ENCODE data around the gene ENTR1. TPM values are rescaled to one million over a fixed set of nuclear protein-coding genes. Genes with fewer than 3 reads are reported as not detected.

Gene ENTR1
- polyA plus RNA-seq, 4 donors: 22.7 to 46.4 (median 31.8) TPM

GRCh38 chr9:136364942-136365774, 45.3 kb downstream of the ENTR1 start:
- H3K9me3 ChIP-seq (ENCODE audit: control insufficient read depth in 2 of 2, insufficient read depth in 1 of 2, low read depth in 1 of 2, low read length in 1 of 2): peaks cover 0 to 2% of the 10 kb centered on the region in 2 donors
- DNase-seq (no peak), FAIRE-seq (no peak)
- peaks cover 0 to 32% (median 0%) of the 10 kb centered on the region in 3 donors for H3K4me1 ChIP-seq (ENCODE audit: control insufficient read depth in 3 of 3, insufficient read depth in 2 of 3, low read depth in 1 of 3, low read length in 2 of 3)
- peaks cover 0 to 12% (median 0%) of the 10 kb centered on the region in 3 donors for H3K27me3 ChIP-seq (ENCODE audit: control insufficient read depth in 3 of 3, insufficient read depth in 3 of 3, low read length in 3 of 3)
- H3K4me3 ChIP-seq (ENCODE audit: low read depth in 1 of 3, low read length in 3 of 3): no peak overlapping the region
- 67 to 78% (median 70%) methylated on average over 27 to 31 of the region's 31 CpGs for WGBS, 3 donors
- no peak overlapping the region for H3K27ac ChIP-seq (ENCODE audit: low read depth in 1 of 3, low read length in 2 of 3)
- peaks cover 0 to 24% (median 0%) of the 10 kb centered on the region in 3 donors for H3K36me3 ChIP-seq (ENCODE audit: control insufficient read depth in 3 of 3, insufficient read depth in 2 of 3, low read depth in 1 of 3, low read length in 3 of 3)

GRCh38 chr9:136363949-136364748, 46.3 kb downstream of the ENTR1 start:
- Histone ChIP-seq H3K27ac (ENCODE audit: low read depth in 1 of 3, low read length in 2 of 3) (no peak overlapping the region), H3K9me3 (ENCODE audit: control insufficient read depth in 2 of 2, insufficient read depth in 1 of 2, low read depth in 1 of 2, low read length in 1 of 2) (peaks cover 0 to 2% of the 10 kb centered on the region in 2 donors), H3K36me3 (ENCODE audit: control insufficient read depth in 3 of 3, insufficient read depth in 2 of 3, low read depth in 1 of 3, low read length in 3 of 3) (peaks cover 0 to 33% (median 0%) of the 10 kb centered on the region in 3 donors), H3K4me3 (ENCODE audit: low read depth in 1 of 3, low read length in 3 of 3) (no peak overlapping the region), H3K27me3 (ENCODE audit: control insufficient read depth in 3 of 3, insufficient read depth in 3 of 3, low read length in 3 of 3) (peaks cover 0 to 12% (median 0%) of the 10 kb centered on the region in 3 donors), H3K4me1 (ENCODE audit: control insufficient read depth in 3 of 3, insufficient read depth in 2 of 3, low read depth in 1 of 3, low read length in 2 of 3) (peaks cover 0 to 32% (median 0%) of the 10 kb centered on the region in 3 donors)
- DNase-seq (no peak), FAIRE-seq (no peak)
- WGBS, 3 donors: 40 to 41% (median 41%) methylated on average over 49 to 54 of the region's 54 CpGs

- WGBS, 3 donors: 1% methylated on average over 56 to 97 of the region's 97 CpGs
- FAIRE-seq (no peak), DNase-seq (peak; percentile 96)
- H3K27me3 ChIP-seq (ENCODE audit: control insufficient read depth in 3 of 3, insufficient read depth in 3 of 3, low read length in 3 of 3): peaks cover 0 to 12% (median 0%) of the 10 kb centered on the region in 3 donors
- peaks cover 0 to 32% (median 0%) of the 10 kb centered on the region in 3 donors for H3K4me1 ChIP-seq (ENCODE audit: control insufficient read depth in 3 of 3, insufficient read depth in 2 of 3, low read depth in 1 of 3, low read length in 2 of 3)
- H3K9me3 ChIP-seq (ENCODE audit: control insufficient read depth in 2 of 2, insufficient read depth in 1 of 2, low read depth in 1 of 2, low read length in 1 of 2): peaks cover 0 to 2% of the 10 kb centered on the region in 2 donors
- H3K36me3 ChIP-seq (ENCODE audit: control insufficient read depth in 3 of 3, insufficient read depth in 2 of 3, low read depth in 1 of 3, low read length in 3 of 3): peaks cover 0 to 41% (median 0%) of the 10 kb centered on the region in 3 donors
- H3K4me3 ChIP-seq (ENCODE audit: low read depth in 1 of 3, low read length in 3 of 3): peak within 1 kb of the TSS; percentile 67 to 94 (median 90)
- H3K27ac ChIP-seq (ENCODE audit: low read depth in 1 of 3, low read length in 2 of 3): peak within 1 kb of the TSS; percentile 81 to 96 (median 88)
Measured at GRCh38 chr9:136363106-136363948, 47.1 kb downstream of the ENTR1 start, which contains the start of gene DNLZ. Gene DNLZ (minus strand): TSS chr9:136363744. CDS start chr9:136363714, 30 bp downstream.

GRCh38 chr9:136362450-136362784, 48.0 kb downstream of the ENTR1 start:
- Histone ChIP-seq H3K4me1 (ENCODE audit: control insufficient read depth in 3 of 3, insufficient read depth in 2 of 3, low read depth in 1 of 3, low read length in 2 of 3) (peaks cover 0 to 32% (median 0%) of the 10 kb centered on the region in 3 donors), H3K27me3 (ENCODE audit: control insufficient read depth in 3 of 3, insufficient read depth in 3 of 3, low read length in 3 of 3) (peaks cover 0 to 12% (median 0%) of the 10 kb centered on the region in 3 donors), H3K4me3 (ENCODE audit: low read depth in 1 of 3, low read length in 3 of 3) (no peak overlapping the region), H3K27ac (ENCODE audit: low read depth in 1 of 3, low read length in 2 of 3) (peak overlapping the region in 2 of 3 donors; percentile 60 to 75), H3K9me3 (ENCODE audit: control insufficient read depth in 2 of 2, insufficient read depth in 1 of 2, low read depth in 1 of 2, low read length in 1 of 2) (peaks cover 0 to 2% of the 10 kb centered on the region in 2 donors), H3K36me3 (ENCODE audit: control insufficient read depth in 3 of 3, insufficient read depth in 2 of 3, low read depth in 1 of 3, low read length in 3 of 3) (peaks cover 0 to 50% (median 0%) of the 10 kb centered on the region in 3 donors)
- FAIRE-seq: no peak
- WGBS, 3 donors: 67 to 77% (median 71%) methylated on average over 6 of the region's 6 CpGs
- no peak for DNase-seq

GRCh38 chr9:136361754-136362449, 48.5 kb downstream of the ENTR1 start:
- DNase-seq (no peak), FAIRE-seq (no peak)
- H3K27ac ChIP-seq (ENCODE audit: low read depth in 1 of 3, low read length in 2 of 3): peak overlapping the region in 2 of 3 donors; percentile 32 to 75
- no peak overlapping the region for H3K4me3 ChIP-seq (ENCODE audit: low read depth in 1 of 3, low read length in 3 of 3)
- peaks cover 0 to 12% (median 0%) of the 10 kb centered on the region in 3 donors for H3K27me3 ChIP-seq (ENCODE audit: control insufficient read depth in 3 of 3, insufficient read depth in 3 of 3, low read length in 3 of 3)
- H3K36me3 ChIP-seq (ENCODE audit: control insufficient read depth in 3 of 3, insufficient read depth in 2 of 3, low read depth in 1 of 3, low read length in 3 of 3): peaks cover 0 to 55% (median 0%) of the 10 kb centered on the region in 3 donors
- WGBS, 3 donors: 80 to 88% (median 86%) methylated on average over 26 of the region's 26 CpGs
- H3K4me1 ChIP-seq (ENCODE audit: control insufficient read depth in 3 of 3, insufficient read depth in 2 of 3, low read depth in 1 of 3, low read length in 2 of 3): peaks cover 0 to 32% (median 0%) of the 10 kb centered on the region in 3 donors
- peaks cover 0 to 2% of the 10 kb centered on the region in 2 donors for H3K9me3 ChIP-seq (ENCODE audit: control insufficient read depth in 2 of 2, insufficient read depth in 1 of 2, low read depth in 1 of 2, low read length in 1 of 2)

- H3K27me3 ChIP-seq (ENCODE audit: control insufficient read depth in 3 of 3, insufficient read depth in 3 of 3, low read length in 3 of 3): peaks cover 0 to 12% (median 0%) of the 10 kb centered on the region in 3 donors
- WGBS, 3 donors: 75 to 91% (median 90%) methylated on average over 43 of the region's 43 CpGs
- H3K4me3 ChIP-seq (ENCODE audit: low read depth in 1 of 3, low read length in 3 of 3): no peak overlapping the region
- H3K4me1 ChIP-seq (ENCODE audit: control insufficient read depth in 3 of 3, insufficient read depth in 2 of 3, low read depth in 1 of 3, low read length in 2 of 3): peaks cover 0 to 32% (median 0%) of the 10 kb centered on the region in 3 donors
- H3K9me3 ChIP-seq (ENCODE audit: control insufficient read depth in 2 of 2, insufficient read depth in 1 of 2, low read depth in 1 of 2, low read length in 1 of 2): peaks cover 0 to 2% of the 10 kb centered on the region in 2 donors
- DNase-seq: no peak
- H3K27ac ChIP-seq (ENCODE audit: low read depth in 1 of 3, low read length in 2 of 3): peak overlapping the region in 2 of 3 donors; percentile 32 to 55
- H3K36me3 ChIP-seq (ENCODE audit: control insufficient read depth in 3 of 3, insufficient read depth in 2 of 3, low read depth in 1 of 3, low read length in 3 of 3): peaks cover 0 to 62% (median 0%) of the 10 kb centered on the region in 3 donors
- FAIRE-seq: no peak
Measured at GRCh38 chr9:136361047-136361753, 49.2 kb downstream of the ENTR1 start.
